HEK293 (cell line): ENCODE data around the gene ITGB5.

ENCODE experiments used
- BCL11A ChIP-seq: fragments of 450-650 bp; formaldehyde crosslinking; IDR thresholded peaks from 2 replicates; pipeline ENCODE4 v1.5.1; 2016; ENCODE audit warnings: low read depth, missing biosample characterization, missing genetic modification characterization
- GLIS1 ChIP-seq: fragments of 450-650 bp; formaldehyde crosslinking; IDR thresholded peaks from 2 replicates; pipeline ENCODE4 v1.5.1; 2016; ENCODE audit warnings: missing biosample characterization, missing genetic modification characterization
- SETDB1 ChIP-seq: IDR thresholded peaks from one replicate; pipeline ENCODE4 v1.6.1; 2017; ENCODE audit warnings: mild to moderate bottlenecking, low read length, moderate library complexity, mixed read lengths; ENCODE audit not compliant: insufficient read length
- ZNF10 ChIP-seq: fragments of 450-650 bp; formaldehyde crosslinking; IDR thresholded peaks from 2 replicates; pipeline ENCODE4 v1.5.1; 2017; ENCODE audit warnings: missing biosample characterization, missing genetic modification characterization
- ZNF132 ChIP-seq: fragments of 450-650 bp; formaldehyde crosslinking; IDR thresholded peaks from 2 replicates; pipeline ENCODE4 v1.5.1; 2017; ENCODE audit warnings: missing biosample characterization, missing genetic modification characterization, borderline replicate concordance
- ZNF416 ChIP-seq: fragments of 450-650 bp; formaldehyde crosslinking; IDR thresholded peaks from 2 replicates; pipeline ENCODE4 v1.5.1; 2016; ENCODE audit warnings: missing biosample characterization, missing genetic modification characterization
- ZNF560 ChIP-seq: fragments of 450-650 bp; formaldehyde crosslinking; IDR thresholded peaks from 2 replicates; pipeline ENCODE4 v1.5.1; 2017; ENCODE audit warnings: missing biosample characterization, missing genetic modification characterization, borderline replicate concordance
- ZNF660 ChIP-seq: fragments of 450-650 bp; IDR thresholded peaks from 2 replicates; pipeline ENCODE4 v1.5.1; 2018; ENCODE audit warnings: missing biosample characterization, mild to moderate bottlenecking, missing genetic modification characterization
- ZNF776 ChIP-seq: fragments of 450-650 bp; formaldehyde crosslinking; IDR thresholded peaks from 2 replicates; pipeline ENCODE4 v1.5.0; 2017; ENCODE audit warnings: missing biosample characterization, missing genetic modification characterization, borderline replicate concordance
- TF ChIP-seq, protein P1 (sequence below): fragments of 450-650 bp; formaldehyde crosslinking; IDR thresholded peaks from 2 replicates; pipeline ENCODE4 v1.5.1; 2017; ENCODE audit warnings: missing biosample characterization, missing genetic modification characterization
- TF ChIP-seq, protein P2 (sequence below): fragments of 450-650 bp; formaldehyde crosslinking; IDR thresholded peaks from 2 replicates; pipeline ENCODE4 v1.5.1; 2016; ENCODE audit warnings: missing biosample characterization, missing genetic modification characterization
- TF ChIP-seq, protein P3 (sequence below): fragments of 450-650 bp; formaldehyde crosslinking; IDR thresholded peaks from 2 replicates; pipeline ENCODE4 v1.5.1; 2017; ENCODE audit warnings: missing biosample characterization, missing genetic modification characterization
- TF ChIP-seq, protein P4 (sequence below): fragments of 450-650 bp; formaldehyde crosslinking; IDR thresholded peaks from 2 replicates; pipeline ENCODE4 v1.5.1; 2017; ENCODE audit warnings: missing biosample characterization, missing genetic modification characterization

DNA sequence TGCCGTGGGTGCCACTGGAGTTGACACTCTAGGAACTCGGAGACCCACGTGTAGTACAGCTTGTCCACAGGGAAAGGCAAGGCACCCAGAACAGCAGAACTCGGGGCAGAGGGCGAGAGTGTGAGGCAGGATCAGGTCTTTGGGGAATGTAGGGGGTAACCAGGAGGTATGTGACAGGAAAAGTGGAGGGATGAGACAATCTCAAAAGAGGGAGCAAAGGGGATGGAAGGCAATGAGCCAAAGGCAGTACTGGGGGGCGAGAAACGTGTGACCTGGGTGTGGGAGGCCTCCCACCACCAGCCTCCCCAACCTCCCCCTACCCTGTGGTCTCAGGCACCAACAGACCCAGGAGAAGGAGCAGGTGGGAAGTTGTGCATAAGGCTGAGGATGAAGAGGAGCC, 108.0 kb downstream of the ITGB5 start:
- TF ChIP-seq, protein P1, sequence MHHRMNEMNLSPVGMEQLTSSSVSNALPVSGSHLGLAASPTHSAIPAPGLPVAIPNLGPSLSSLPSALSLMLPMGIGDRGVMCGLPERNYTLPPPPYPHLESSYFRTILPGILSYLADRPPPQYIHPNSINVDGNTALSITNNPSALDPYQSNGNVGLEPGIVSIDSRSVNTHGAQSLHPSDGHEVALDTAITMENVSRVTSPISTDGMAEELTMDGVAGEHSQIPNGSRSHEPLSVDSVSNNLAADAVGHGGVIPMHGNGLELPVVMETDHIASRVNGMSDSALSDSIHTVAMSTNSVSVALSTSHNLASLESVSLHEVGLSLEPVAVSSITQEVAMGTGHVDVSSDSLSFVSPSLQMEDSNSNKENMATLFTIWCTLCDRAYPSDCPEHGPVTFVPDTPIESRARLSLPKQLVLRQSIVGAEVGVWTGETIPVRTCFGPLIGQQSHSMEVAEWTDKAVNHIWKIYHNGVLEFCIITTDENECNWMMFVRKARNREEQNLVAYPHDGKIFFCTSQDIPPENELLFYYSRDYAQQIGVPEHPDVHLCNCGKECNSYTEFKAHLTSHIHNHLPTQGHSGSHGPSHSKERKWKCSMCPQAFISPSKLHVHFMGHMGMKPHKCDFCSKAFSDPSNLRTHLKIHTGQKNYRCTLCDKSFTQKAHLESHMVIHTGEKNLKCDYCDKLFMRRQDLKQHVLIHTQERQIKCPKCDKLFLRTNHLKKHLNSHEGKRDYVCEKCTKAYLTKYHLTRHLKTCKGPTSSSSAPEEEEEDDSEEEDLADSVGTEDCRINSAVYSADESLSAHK (tag by site-specific recombination) = no peak
- no peak for TF ChIP-seq ZNF660 (tag by site-specific recombination)
- TF ChIP-seq GLIS1 = no peak
- TF ChIP-seq ZNF10 (tag by site-specific recombination) = no peak
- TF ChIP-seq ZNF132 (tag by site-specific recombination) = no peak
- TF ChIP-seq, protein P2, sequence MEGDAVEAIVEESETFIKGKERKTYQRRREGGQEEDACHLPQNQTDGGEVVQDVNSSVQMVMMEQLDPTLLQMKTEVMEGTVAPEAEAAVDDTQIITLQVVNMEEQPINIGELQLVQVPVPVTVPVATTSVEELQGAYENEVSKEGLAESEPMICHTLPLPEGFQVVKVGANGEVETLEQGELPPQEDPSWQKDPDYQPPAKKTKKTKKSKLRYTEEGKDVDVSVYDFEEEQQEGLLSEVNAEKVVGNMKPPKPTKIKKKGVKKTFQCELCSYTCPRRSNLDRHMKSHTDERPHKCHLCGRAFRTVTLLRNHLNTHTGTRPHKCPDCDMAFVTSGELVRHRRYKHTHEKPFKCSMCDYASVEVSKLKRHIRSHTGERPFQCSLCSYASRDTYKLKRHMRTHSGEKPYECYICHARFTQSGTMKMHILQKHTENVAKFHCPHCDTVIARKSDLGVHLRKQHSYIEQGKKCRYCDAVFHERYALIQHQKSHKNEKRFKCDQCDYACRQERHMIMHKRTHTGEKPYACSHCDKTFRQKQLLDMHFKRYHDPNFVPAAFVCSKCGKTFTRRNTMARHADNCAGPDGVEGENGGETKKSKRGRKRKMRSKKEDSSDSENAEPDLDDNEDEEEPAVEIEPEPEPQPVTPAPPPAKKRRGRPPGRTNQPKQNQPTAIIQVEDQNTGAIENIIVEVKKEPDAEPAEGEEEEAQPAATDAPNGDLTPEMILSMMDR (tag by site-specific recombination) = no peak
- TF ChIP-seq ZNF560 = no peak
- TF ChIP-seq SETDB1 = no peak
- TF ChIP-seq, protein P3, sequence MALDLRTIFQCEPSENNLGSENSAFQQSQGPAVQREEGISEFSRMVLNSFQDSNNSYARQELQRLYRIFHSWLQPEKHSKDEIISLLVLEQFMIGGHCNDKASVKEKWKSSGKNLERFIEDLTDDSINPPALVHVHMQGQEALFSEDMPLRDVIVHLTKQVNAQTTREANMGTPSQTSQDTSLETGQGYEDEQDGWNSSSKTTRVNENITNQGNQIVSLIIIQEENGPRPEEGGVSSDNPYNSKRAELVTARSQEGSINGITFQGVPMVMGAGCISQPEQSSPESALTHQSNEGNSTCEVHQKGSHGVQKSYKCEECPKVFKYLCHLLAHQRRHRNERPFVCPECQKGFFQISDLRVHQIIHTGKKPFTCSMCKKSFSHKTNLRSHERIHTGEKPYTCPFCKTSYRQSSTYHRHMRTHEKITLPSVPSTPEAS (tag by site-specific recombination) = no peak
- TF ChIP-seq, protein P4, sequence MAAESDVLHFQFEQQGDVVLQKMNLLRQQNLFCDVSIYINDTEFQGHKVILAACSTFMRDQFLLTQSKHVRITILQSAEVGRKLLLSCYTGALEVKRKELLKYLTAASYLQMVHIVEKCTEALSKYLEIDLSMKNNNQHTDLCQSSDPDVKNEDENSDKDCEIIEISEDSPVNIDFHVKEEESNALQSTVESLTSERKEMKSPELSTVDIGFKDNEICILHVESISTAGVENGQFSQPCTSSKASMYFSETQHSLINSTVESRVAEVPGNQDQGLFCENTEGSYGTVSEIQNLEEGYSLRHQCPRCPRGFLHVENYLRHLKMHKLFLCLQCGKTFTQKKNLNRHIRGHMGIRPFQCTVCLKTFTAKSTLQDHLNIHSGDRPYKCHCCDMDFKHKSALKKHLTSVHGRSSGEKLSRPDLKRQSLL = no peak
- no peak for TF ChIP-seq BCL11A (tag by site-specific recombination)
- no peak for TF ChIP-seq ZNF416
- TF ChIP-seq ZNF776 (tag by site-specific recombination) = no peak
